HuH-7.5 (cell line): ENCODE results near the gene VCAM1.
"Not testable (repeated sequence)": the region's sequence is repeated elsewhere in the genome, so short reads cannot be mapped to it uniquely, and the experiment has no call there.

ENCODE experiments used
- DNase-seq: peaks from one replicate; pipeline ENCODE4 v3.0.0; 2011; ENCODE audit warnings: low spot score

VCAM1 gene

GRCh38 chr1:100778748-100779147, 59.2 kb downstream of the VCAM1 start:
- no peak for DNase-seq

GRCh38 chr1:100780814-100781213, 61.3 kb downstream of the VCAM1 start:
- DNase-seq, result no peak

GRCh38 chr1:100781728-100782127, 62.2 kb downstream of the VCAM1 start:
- DNase-seq, result not testable (repeated sequence)

- DNase-seq, result no peak
Observed at GRCh38 chr1:100782473-100783039, 63.0 kb downstream of the VCAM1 start.

- no peak for DNase-seq
Observed at GRCh38 chr1:100785470-100786052, 66.0 kb downstream of the VCAM1 start.

- no peak for DNase-seq
Observed at GRCh38 chr1:100786870-100787269, 67.3 kb downstream of the VCAM1 start.
